Uterus (tissue), 2 donors: ENCODE measurements around the gene N4BP2.

Experiments used
- CTCF ChIP-seq, 4 experiments: fragments of 200-600 bp in 2 of 4; fragments of 450-650 bp in 2 of 4; sonication (generic) in 2 of 4; IDR thresholded peaks; one replicate each; pipeline ENCODE4 v1.5.1; 2016 to 2019; ENCODE audit warnings: antibody characterized with exemption in 4 of 4, mild to moderate bottlenecking in 2 of 4, moderate library complexity in 1 of 4
- POLR2A ChIP-seq, 2 donors: fragments of 450-650 bp; IDR thresholded peaks; one replicate each; pipeline ENCODE4 v1.6.1; 2016; ENCODE audit warnings: antibody characterized with exemption in 2 of 2, mild to moderate bottlenecking in 1 of 2, moderate library complexity in 1 of 2

GRCh38 chr4:40190880-40191815 is 134.5 kb downstream of the N4BP2 start:
- no peak for TF ChIP-seq CTCF (IDR thresholded peaks at IDR 0.05)
- no peak for TF ChIP-seq POLR2A (IDR thresholded peaks at IDR 0.05)
